ENCODE results near the gene RAB11FIP3. TPM values are rescaled to one million over a fixed set of nuclear protein-coding genes. Genes with fewer than 3 reads are reported as not detected.

Gene RAB11FIP3
- total and polyA plus RNA-seq, 8 donors = 22.0 to 67.4 (median 33.2) TPM

- H3K4me3 ChIP-seq = no peak overlapping the region
- H3K27me3 ChIP-seq = no peaks in the 10 kb centered on the region
- ATAC-seq (peak in 2 of 4 donors; percentile 0 to 1), DNase-seq (peak in 2 of 6 donors; percentile 60 to 87), FAIRE-seq (no peak)
- intact Hi-C loops (cut with DNase I) = no loop called here
- H3K36me3 ChIP-seq = peaks cover 0 to 32% (median 3%) of the 10 kb centered on the region in 3 donors
- peak overlapping the region in 3 of 4 donors; percentile 29 to 93 (median 83) for H3K27ac ChIP-seq
- H3K4me1 ChIP-seq = peaks cover 9 to 18% (median 17%) of the 10 kb centered on the region in 3 donors
- 16 to 21% methylated on average over 13 to 14 of the region's 14 CpGs for WGBS, 2 donors
- H3K9me3 ChIP-seq = no peaks in the 10 kb centered on the region
- TF ChIP-seq CTCF (IDR thresholded peaks at IDR 0.05) = no peak
Measured at GRCh38 chr16:378821-379182, 46.6 kb upstream of the RAB11FIP3 start.

- intact Hi-C loops (cut with DNase I) = no loop called here
- peak; percentile 72 to 82 (median 78) for ATAC-seq
- H3K4me1 ChIP-seq = peaks cover 9 to 21% (median 17%) of the 10 kb centered on the region in 3 donors
Measured at GRCh38 chr16:379183-379960, 46.1 kb upstream of the RAB11FIP3 start.

GRCh38 chr16:379961-380761 is 45.3 kb upstream of the RAB11FIP3 start:
- Histone ChIP-seq H3K4me1 (peaks cover 9 to 21% (median 17%) of the 10 kb centered on the region in 3 donors), H3K27ac (peak overlapping the region; percentile 83 to 93 (median 83)), H3K36me3 (peaks cover 0 to 19% (median 0%) of the 10 kb centered on the region in 3 donors), H3K4me3 (peak overlapping the region; percentile 73 to 95 (median 82)), H3K9me3 (no peaks in the 10 kb centered on the region), H3K27me3 (no peaks in the 10 kb centered on the region)
- DNase-seq (peak in 3 of 6 donors; percentile 26 to 56 (median 31)), FAIRE-seq (no peak), ATAC-seq (no peak)
- WGBS, 2 donors = 28 to 35% methylated on average over 27 of the region's 27 CpGs
- intact Hi-C loops (cut with DNase I) = loop anchor here in 1 of 3 donors (10.0 kb wide), 1 partner anchor 275 kb away; no protein-coding TSS in a partner anchor
- no peak for TF ChIP-seq CTCF (IDR thresholded peaks at IDR 0.05)

More at GRCh38 chr16:379183-379960, 46.1 kb upstream of the RAB11FIP3 start:
- DNase-seq = peak; percentile 88 to 98 (median 96)
- no peak for FAIRE-seq
- no peak for TF ChIP-seq CTCF (IDR thresholded peaks at IDR 0.05)
- Histone ChIP-seq H3K4me3 (peak overlapping the region in 3 of 4 donors; percentile 5 to 95 (median 73)), H3K27ac (peak overlapping the region; percentile 83 to 93 (median 83)), H3K27me3 (no peaks in the 10 kb centered on the region), H3K9me3 (no peaks in the 10 kb centered on the region), H3K36me3 (peaks cover 0 to 27% (median 3%) of the 10 kb centered on the region in 3 donors)
- 9 to 14% methylated on average over 14 to 16 of the region's 16 CpGs for WGBS, 2 donors

GRCh38 chr16:380762-381011 is 44.8 kb upstream of the RAB11FIP3 start:
- H3K9me3 ChIP-seq = no peaks in the 10 kb centered on the region
- ATAC-seq (peak; percentile 4 to 8 (median 4)), FAIRE-seq (no peak), DNase-seq (peak in 4 of 6 donors; percentile 38 to 85 (median 64))
- H3K27me3 ChIP-seq = no peaks in the 10 kb centered on the region
- TF ChIP-seq CTCF (IDR thresholded peaks at IDR 0.05) = no peak
- intact Hi-C loops (cut with DNase I) = loop anchor here in 1 of 3 donors (10.0 kb wide), 1 partner anchor 274 kb away; no protein-coding TSS in a partner anchor
- peaks cover 9 to 21% (median 17%) of the 10 kb centered on the region in 3 donors for H3K4me1 ChIP-seq
- H3K36me3 ChIP-seq = peaks cover 0 to 17% (median 0%) of the 10 kb centered on the region in 3 donors
- H3K4me3 ChIP-seq = peak overlapping the region; percentile 73 to 95 (median 82)
- 1 to 2% methylated on average over 11 to 12 of the region's 12 CpGs for WGBS, 2 donors
- H3K27ac ChIP-seq = peak overlapping the region; percentile 81 to 93 (median 83)

Data from pancreas (tissue), 10 donors.